ENCODE measurements around the gene ANKRD62. TPM values are rescaled to one million over a fixed set of nuclear protein-coding genes. Genes with fewer than 3 reads are reported as not detected.

The ANKRD62 gene
- total and polyA plus RNA-seq, 2 donors from 2014 or later = not detected

DNA sequence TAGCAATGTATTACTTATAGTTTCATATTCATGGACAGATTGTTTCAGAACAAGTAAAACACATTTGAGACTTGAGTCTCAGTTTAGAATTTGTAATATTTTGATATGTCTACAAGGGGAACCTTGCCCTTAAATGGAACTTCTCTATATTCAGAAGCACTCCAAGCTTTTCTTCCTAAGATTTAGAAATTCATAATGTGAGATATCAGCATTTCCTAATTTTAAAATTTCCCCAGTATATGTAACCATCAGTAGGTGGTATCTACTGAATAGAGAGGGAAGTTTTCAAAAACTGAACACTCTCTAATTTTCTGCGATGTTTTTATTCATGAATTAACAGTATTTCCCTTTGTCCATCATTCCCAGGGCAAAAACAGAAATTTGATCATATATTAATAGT, 7.6 kb downstream of the ANKRD62 start:
- no peaks in the 10 kb centered on the region for H3K27me3 ChIP-seq (ENCODE audit: control insufficient read depth, insufficient read depth, low read length)
- H3K4me1 ChIP-seq (ENCODE audit: control insufficient read depth in 2 of 3, insufficient read depth in 2 of 3, low read depth in 1 of 3, low read length in 3 of 3) = no peaks in the 10 kb centered on the region
- FAIRE-seq (no peak), DNase-seq (no peak)
- intact Hi-C loops (cut with DNase I) = no loop called here
- TF ChIP-seq, protein P1, sequence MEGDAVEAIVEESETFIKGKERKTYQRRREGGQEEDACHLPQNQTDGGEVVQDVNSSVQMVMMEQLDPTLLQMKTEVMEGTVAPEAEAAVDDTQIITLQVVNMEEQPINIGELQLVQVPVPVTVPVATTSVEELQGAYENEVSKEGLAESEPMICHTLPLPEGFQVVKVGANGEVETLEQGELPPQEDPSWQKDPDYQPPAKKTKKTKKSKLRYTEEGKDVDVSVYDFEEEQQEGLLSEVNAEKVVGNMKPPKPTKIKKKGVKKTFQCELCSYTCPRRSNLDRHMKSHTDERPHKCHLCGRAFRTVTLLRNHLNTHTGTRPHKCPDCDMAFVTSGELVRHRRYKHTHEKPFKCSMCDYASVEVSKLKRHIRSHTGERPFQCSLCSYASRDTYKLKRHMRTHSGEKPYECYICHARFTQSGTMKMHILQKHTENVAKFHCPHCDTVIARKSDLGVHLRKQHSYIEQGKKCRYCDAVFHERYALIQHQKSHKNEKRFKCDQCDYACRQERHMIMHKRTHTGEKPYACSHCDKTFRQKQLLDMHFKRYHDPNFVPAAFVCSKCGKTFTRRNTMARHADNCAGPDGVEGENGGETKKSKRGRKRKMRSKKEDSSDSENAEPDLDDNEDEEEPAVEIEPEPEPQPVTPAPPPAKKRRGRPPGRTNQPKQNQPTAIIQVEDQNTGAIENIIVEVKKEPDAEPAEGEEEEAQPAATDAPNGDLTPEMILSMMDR (IDR thresholded peaks at IDR 0.05; ENCODE audit: borderline replicate concordance, extremely low read depth, insufficient read depth) = no peak
- H3K9ac ChIP-seq (ENCODE audit: low read length in 3 of 3) = no peak overlapping the region
- H3K36me3 ChIP-seq (ENCODE audit: control insufficient read depth in 2 of 3, insufficient read depth in 3 of 3, low read length in 3 of 3) = no peaks in the 10 kb centered on the region
- no peaks in the 10 kb centered on the region for H3K9me3 ChIP-seq (ENCODE audit: control insufficient read depth in 2 of 3, insufficient read depth in 1 of 3, low read length in 3 of 3)
- no peak overlapping the region for H3K4me3 ChIP-seq (ENCODE audit: low read length in 3 of 3)
- no peak overlapping the region for H3K27ac ChIP-seq (ENCODE audit: low read depth in 2 of 2, low read length in 2 of 2)

DNA sequence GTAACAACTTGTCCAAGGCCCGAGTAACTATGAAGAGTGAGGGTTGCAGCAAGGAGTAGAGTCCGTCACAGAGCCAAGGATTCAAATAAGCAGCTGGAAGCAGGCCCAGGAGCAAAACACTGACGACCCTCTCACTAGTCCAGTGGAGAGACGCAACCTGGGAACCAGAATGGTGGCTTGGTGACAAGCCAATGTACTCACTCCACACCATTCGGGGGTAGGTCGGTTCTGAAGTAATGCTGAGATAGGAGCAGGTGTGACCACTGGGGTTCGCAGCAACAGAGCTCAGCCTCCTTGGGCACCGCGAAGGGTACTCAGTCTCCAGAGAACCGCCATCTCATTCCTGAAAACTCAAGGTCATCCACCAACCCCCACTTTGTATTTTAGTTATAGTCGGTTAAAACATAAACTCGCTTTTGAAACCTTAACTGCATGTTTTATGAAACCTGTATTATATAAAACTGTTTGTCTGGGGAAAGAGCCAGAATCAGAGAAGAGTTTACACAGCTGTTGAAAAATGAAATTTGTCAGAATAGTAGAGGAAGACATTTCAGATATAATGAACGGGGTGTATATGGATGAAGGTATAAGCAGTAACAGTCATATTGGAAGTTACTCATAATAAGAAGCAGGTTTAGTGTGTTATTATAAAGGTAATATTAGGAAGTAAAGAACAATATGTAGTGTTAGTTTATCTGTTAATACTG, 8.6 kb downstream of the ANKRD62 start:
- DNase-seq (no peak), FAIRE-seq (no peak)
- no peaks in the 10 kb centered on the region for H3K36me3 ChIP-seq (ENCODE audit: control insufficient read depth in 2 of 3, insufficient read depth in 3 of 3, low read length in 3 of 3)
- H3K27me3 ChIP-seq (ENCODE audit: control insufficient read depth, insufficient read depth, low read length) = no peaks in the 10 kb centered on the region
- H3K4me1 ChIP-seq (ENCODE audit: control insufficient read depth in 2 of 3, insufficient read depth in 2 of 3, low read depth in 1 of 3, low read length in 3 of 3) = no peaks in the 10 kb centered on the region
- no peaks in the 10 kb centered on the region for H3K9me3 ChIP-seq (ENCODE audit: control insufficient read depth in 2 of 3, insufficient read depth in 1 of 3, low read length in 3 of 3)
- no peak overlapping the region for H3K9ac ChIP-seq (ENCODE audit: low read length in 3 of 3)
- intact Hi-C loops (cut with DNase I) = no loop called here
- H3K27ac ChIP-seq (ENCODE audit: low read depth in 2 of 2, low read length in 2 of 2) = no peak overlapping the region
- H3K4me3 ChIP-seq (ENCODE audit: low read length in 3 of 3) = no peak overlapping the region
- TF ChIP-seq, protein P1 (IDR thresholded peaks at IDR 0.05; ENCODE audit: borderline replicate concordance, extremely low read depth, insufficient read depth) = no peak

DNA sequence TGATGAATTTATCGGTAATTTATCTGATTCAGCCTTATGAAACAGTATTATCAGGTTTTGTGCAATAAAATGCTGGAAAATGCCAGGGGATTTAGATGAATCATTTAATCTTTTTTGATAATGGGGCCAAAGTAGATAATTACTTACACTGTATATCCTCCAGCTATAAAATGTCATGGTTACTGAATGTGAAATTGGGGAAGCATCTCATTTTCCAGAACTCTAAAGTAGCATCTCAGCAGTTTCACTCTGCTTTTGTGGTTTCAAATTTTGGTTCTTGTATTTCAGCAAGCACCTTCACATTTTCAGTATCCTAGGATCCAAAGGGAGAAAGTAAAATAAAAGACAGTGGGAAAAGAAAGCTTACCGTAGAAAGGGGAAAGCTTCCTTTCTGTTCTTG, 12.8 kb downstream of the ANKRD62 start:
- DNase-seq = no peak
- TF ChIP-seq, protein P1 (IDR thresholded peaks at IDR 0.05; ENCODE audit: borderline replicate concordance, extremely low read depth, insufficient read depth) = no peak
- Histone ChIP-seq H3K9ac (ENCODE audit: low read length in 3 of 3) (no peak overlapping the region), H3K27me3 (ENCODE audit: control insufficient read depth, insufficient read depth, low read length) (no peaks in the 10 kb centered on the region), H3K4me1 (ENCODE audit: control insufficient read depth in 2 of 3, insufficient read depth in 2 of 3, low read depth in 1 of 3, low read length in 3 of 3) (no peaks in the 10 kb centered on the region), H3K27ac (ENCODE audit: low read depth in 2 of 2, low read length in 2 of 2) (no peak overlapping the region), H3K36me3 (ENCODE audit: control insufficient read depth in 2 of 3, insufficient read depth in 3 of 3, low read length in 3 of 3) (no peaks in the 10 kb centered on the region), H3K9me3 (ENCODE audit: control insufficient read depth in 2 of 3, insufficient read depth in 1 of 3, low read length in 3 of 3) (no peaks in the 10 kb centered on the region), H3K4me3 (ENCODE audit: low read length in 3 of 3) (no peak overlapping the region)
- FAIRE-seq = no peak
- intact Hi-C loops (cut with DNase I) = no loop called here

DNA sequence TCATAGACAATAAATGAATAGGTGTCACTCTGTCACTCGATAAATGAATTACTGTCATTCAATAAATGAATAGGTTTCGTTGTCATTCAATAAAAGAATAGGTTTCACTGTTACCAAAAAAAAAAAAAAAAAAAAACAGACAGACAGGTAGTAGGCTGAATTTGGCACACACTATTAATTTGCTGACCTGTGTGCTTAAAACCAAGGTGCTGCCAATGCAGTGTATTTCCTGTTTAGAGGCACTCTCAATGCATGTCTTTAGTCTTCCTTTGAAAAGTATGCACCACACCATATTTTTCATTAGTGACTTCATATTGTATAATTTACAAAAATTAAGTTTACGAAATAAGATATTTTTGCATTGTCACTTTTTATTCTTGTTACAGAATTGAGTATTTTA, 16.2 kb downstream of the ANKRD62 start:
- Histone ChIP-seq H3K27me3 (ENCODE audit: control insufficient read depth, insufficient read depth, low read length) (no peaks in the 10 kb centered on the region), H3K4me3 (ENCODE audit: low read length in 3 of 3) (no peak overlapping the region), H3K36me3 (ENCODE audit: control insufficient read depth in 2 of 3, insufficient read depth in 3 of 3, low read length in 3 of 3) (no peaks in the 10 kb centered on the region), H3K9me3 (ENCODE audit: control insufficient read depth in 2 of 3, insufficient read depth in 1 of 3, low read length in 3 of 3) (peaks cover 0 to 3% (median 0%) of the 10 kb centered on the region in 3 donors), H3K4me1 (ENCODE audit: control insufficient read depth in 2 of 3, insufficient read depth in 2 of 3, low read depth in 1 of 3, low read length in 3 of 3) (no peaks in the 10 kb centered on the region), H3K9ac (ENCODE audit: low read length in 3 of 3) (no peak overlapping the region), H3K27ac (ENCODE audit: low read depth in 2 of 2, low read length in 2 of 2) (no peak overlapping the region)
- TF ChIP-seq, protein P1 (IDR thresholded peaks at IDR 0.05; ENCODE audit: borderline replicate concordance, extremely low read depth, insufficient read depth) = no peak
- FAIRE-seq (no peak), DNase-seq (no peak)
- intact Hi-C loops (cut with DNase I) = no loop called here

Data from kidney (tissue), 14 donors.